ENCODE data around the gene SERPINB7. TPM values are rescaled to one million over a fixed set of nuclear protein-coding genes. Genes with fewer than 3 reads are reported as not detected.

Gene SERPINB7
- total RNA-seq, 1 donor from 2014 or later = not detected

DNA sequence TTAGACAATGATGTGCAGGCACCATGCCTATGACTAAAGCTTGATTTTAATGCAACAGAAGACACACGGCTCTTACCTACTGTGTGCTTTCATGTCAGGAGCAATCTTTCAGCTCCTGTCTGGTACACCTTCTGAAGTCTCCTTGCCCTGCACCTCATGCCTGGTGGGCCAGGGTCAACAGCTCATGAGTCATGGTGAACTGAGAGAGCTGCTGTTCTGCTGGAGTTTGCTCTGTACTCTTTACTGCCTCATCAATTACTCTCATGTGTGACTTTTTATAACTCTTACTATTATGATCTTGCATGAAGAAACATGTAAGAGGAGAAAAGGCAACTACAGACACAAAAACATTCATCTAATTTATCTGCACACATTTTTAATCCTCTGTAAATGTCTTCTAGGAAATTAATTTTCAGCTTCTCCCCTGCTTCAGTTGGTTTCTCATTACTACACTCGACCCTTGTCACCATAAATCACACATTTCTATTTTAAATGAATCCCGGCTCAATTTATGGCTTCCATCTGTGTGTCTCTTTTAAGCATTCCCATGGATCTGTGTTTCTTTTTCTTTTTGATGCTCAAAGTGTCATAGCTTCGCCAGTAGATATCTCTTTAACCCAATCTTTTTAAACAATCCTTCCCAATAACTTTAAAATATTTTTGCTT, 9.7 kb downstream of the SERPINB7 start:
- no peak overlapping the region for H3K27ac Mint-ChIP-seq (ENCODE audit: unreplicated experiment)
- H3K4me3 Mint-ChIP-seq (ENCODE audit: unreplicated experiment) = no peak overlapping the region
- peaks cover 2% of the 10 kb centered on the region for H3K27me3 Mint-ChIP-seq (ENCODE audit: unreplicated experiment)
- no peak for DNase-seq (ENCODE audit: low spot score)
- no peaks in the 10 kb centered on the region for H3K9me3 Mint-ChIP-seq (ENCODE audit: unreplicated experiment)
- no peaks in the 10 kb centered on the region for H3K36me3 Mint-ChIP-seq (ENCODE audit: low read depth, unreplicated experiment)
- TF ChIP-seq, protein P1, sequence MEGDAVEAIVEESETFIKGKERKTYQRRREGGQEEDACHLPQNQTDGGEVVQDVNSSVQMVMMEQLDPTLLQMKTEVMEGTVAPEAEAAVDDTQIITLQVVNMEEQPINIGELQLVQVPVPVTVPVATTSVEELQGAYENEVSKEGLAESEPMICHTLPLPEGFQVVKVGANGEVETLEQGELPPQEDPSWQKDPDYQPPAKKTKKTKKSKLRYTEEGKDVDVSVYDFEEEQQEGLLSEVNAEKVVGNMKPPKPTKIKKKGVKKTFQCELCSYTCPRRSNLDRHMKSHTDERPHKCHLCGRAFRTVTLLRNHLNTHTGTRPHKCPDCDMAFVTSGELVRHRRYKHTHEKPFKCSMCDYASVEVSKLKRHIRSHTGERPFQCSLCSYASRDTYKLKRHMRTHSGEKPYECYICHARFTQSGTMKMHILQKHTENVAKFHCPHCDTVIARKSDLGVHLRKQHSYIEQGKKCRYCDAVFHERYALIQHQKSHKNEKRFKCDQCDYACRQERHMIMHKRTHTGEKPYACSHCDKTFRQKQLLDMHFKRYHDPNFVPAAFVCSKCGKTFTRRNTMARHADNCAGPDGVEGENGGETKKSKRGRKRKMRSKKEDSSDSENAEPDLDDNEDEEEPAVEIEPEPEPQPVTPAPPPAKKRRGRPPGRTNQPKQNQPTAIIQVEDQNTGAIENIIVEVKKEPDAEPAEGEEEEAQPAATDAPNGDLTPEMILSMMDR (IDR thresholded peaks at IDR 0.05; ENCODE audit: unreplicated experiment) = no peak
- H3K4me1 Mint-ChIP-seq (ENCODE audit: unreplicated experiment) = peaks cover 2% of the 10 kb centered on the region

DNA sequence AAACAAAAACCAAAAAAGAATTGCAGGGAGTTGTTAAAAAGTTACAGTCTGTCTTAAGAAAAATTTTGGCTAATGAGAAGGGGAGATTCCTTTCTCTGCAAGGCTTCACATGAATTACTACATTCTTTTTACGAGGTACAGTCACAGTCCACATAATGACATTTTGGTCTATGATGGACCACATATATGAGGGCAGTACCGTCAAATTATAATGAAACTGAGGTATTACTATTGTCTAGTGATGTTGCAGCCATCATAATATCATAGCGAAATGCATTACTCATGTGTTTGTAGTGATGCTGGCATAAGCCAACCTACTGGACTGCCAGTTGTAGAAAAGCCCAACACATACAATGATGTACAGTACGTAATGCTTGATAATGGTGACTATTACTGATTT, 12.5 kb downstream of the SERPINB7 start:
- Mint-ChIP-seq H3K4me1 (ENCODE audit: unreplicated experiment) (no peaks in the 10 kb centered on the region), H3K27me3 (ENCODE audit: unreplicated experiment) (peaks cover 2% of the 10 kb centered on the region), H3K4me3 (ENCODE audit: unreplicated experiment) (no peak overlapping the region), H3K27ac (ENCODE audit: unreplicated experiment) (no peak overlapping the region), H3K9me3 (ENCODE audit: unreplicated experiment) (no peaks in the 10 kb centered on the region), H3K36me3 (ENCODE audit: low read depth, unreplicated experiment) (no peaks in the 10 kb centered on the region)
- TF ChIP-seq, protein P1 (IDR thresholded peaks at IDR 0.05; ENCODE audit: unreplicated experiment) = no peak
- DNase-seq (ENCODE audit: low spot score) = no peak

DNA sequence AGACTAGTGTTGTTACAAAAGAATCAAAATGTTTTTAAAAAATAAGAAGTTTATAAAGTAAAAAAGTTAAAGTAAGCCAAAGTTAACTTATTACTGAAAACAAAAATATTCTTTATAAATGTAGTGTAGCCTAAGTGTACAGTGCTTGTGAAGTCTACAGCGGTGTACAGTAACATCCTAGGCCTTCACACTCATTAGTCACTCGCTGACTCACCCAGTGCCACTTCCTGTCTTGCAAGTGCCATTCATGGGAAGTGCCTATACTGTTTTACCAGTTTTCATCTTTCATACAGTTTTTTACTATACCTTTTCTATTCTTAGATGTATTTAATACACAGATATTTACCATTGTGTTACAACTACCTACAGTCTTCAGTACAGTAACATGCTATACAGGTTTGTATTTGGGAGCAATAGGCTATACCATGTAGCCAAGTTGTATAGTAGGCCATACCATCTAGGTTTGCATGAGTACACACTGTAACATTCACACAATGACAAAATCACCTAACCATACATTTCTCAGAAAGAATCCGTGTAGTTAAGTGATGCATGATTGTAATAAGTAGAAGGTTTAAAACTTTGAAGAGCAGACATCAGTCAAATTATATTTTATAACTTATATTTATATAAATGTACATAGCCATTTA, 13.4 kb downstream of the SERPINB7 start:
- Mint-ChIP-seq H3K27ac (ENCODE audit: unreplicated experiment) (no peak overlapping the region), H3K4me1 (ENCODE audit: unreplicated experiment) (no peaks in the 10 kb centered on the region), H3K9me3 (ENCODE audit: unreplicated experiment) (no peaks in the 10 kb centered on the region), H3K4me3 (ENCODE audit: unreplicated experiment) (no peak overlapping the region), H3K27me3 (ENCODE audit: unreplicated experiment) (peaks cover 2% of the 10 kb centered on the region), H3K36me3 (ENCODE audit: low read depth, unreplicated experiment) (no peaks in the 10 kb centered on the region)
- no peak for DNase-seq (ENCODE audit: low spot score)
- TF ChIP-seq, protein P1 (IDR thresholded peaks at IDR 0.05; ENCODE audit: unreplicated experiment) = no peak

DNA sequence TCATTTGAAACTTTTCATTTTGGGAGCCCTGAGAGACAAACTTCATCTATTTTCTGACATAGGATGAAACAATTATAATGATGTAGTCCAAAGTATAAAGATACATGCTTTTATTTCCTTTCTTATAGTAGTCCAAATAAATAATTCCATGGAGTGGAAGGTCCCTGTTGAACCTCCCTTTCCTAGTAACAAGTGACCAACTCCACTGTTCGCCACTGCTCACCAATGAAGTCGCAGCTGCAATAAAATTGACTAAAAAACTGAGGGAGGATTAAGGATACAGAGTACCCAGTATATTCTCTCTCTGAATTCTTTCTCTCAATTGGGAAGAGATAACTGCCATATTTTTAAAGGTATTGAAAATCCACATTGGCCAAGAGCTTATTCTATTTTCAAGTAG, 14.1 kb downstream of the SERPINB7 start:
- no peaks in the 10 kb centered on the region for H3K4me1 Mint-ChIP-seq (ENCODE audit: unreplicated experiment)
- TF ChIP-seq, protein P1 (IDR thresholded peaks at IDR 0.05; ENCODE audit: unreplicated experiment) = no peak
- H3K27ac Mint-ChIP-seq (ENCODE audit: unreplicated experiment) = no peak overlapping the region
- H3K4me3 Mint-ChIP-seq (ENCODE audit: unreplicated experiment) = no peak overlapping the region
- H3K27me3 Mint-ChIP-seq (ENCODE audit: unreplicated experiment) = no peaks in the 10 kb centered on the region
- no peaks in the 10 kb centered on the region for H3K9me3 Mint-ChIP-seq (ENCODE audit: unreplicated experiment)
- DNase-seq (ENCODE audit: low spot score) = no peak
- H3K36me3 Mint-ChIP-seq (ENCODE audit: low read depth, unreplicated experiment) = no peaks in the 10 kb centered on the region

DNA sequence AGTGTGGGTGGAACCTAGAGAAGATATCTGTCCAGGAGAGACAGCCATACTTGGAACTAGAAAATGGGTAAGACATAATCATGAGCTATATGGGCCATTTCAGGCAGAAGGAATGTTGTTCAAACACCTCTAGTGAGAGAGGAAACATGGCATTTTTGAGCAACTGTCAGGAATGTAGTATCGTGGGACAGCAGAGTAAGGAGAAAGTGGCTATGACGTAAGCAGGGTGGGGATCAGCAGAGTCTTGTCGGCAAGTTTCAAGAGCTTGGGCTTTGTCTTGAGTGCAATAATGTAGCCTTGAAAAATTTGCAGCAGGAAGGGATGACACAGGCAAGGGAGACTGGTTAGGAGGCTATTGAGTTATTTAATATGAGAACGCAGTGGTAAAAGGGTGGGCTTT, 20.4 kb downstream of the SERPINB7 start:
- Mint-ChIP-seq H3K4me1 (ENCODE audit: unreplicated experiment) (no peaks in the 10 kb centered on the region), H3K27me3 (ENCODE audit: unreplicated experiment) (no peaks in the 10 kb centered on the region), H3K9me3 (ENCODE audit: unreplicated experiment) (no peaks in the 10 kb centered on the region), H3K27ac (ENCODE audit: unreplicated experiment) (no peak overlapping the region), H3K36me3 (ENCODE audit: low read depth, unreplicated experiment) (no peaks in the 10 kb centered on the region), H3K4me3 (ENCODE audit: unreplicated experiment) (no peak overlapping the region)
- TF ChIP-seq, protein P1 (IDR thresholded peaks at IDR 0.05; ENCODE audit: unreplicated experiment) = no peak
- DNase-seq (ENCODE audit: low spot score) = no peak
